CD4-positive, alpha-beta T cell treated with Interleukin-21 for 1 hour (primary cell): ENCODE measurements around the gene LRRC10.

Source experiments
- DNase-seq: peaks from one replicate; pipeline ENCODE4 v3.0.0-alpha.2; 2020

The LRRC10 gene

DNA sequence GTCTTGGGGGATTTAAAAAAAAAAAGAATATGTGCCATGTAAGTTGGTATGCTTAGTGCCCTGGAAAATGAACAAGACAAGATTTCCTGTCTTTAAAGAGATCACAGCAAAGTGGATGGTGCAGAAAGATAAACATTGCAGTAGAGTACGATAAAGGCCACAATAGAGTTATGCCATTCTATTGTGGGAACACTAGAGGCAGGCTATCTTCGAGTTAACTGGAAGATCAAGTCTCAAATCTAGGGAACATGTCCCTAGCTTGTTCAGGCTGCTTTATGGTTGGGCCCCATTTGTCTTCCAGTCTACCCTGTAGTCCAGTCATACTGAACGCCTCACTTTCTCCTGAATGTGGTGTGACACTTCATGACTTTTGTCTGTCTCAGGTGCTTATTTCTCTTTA is 44.1 kb downstream of the LRRC10 start:
- no peak for DNase-seq

DNA sequence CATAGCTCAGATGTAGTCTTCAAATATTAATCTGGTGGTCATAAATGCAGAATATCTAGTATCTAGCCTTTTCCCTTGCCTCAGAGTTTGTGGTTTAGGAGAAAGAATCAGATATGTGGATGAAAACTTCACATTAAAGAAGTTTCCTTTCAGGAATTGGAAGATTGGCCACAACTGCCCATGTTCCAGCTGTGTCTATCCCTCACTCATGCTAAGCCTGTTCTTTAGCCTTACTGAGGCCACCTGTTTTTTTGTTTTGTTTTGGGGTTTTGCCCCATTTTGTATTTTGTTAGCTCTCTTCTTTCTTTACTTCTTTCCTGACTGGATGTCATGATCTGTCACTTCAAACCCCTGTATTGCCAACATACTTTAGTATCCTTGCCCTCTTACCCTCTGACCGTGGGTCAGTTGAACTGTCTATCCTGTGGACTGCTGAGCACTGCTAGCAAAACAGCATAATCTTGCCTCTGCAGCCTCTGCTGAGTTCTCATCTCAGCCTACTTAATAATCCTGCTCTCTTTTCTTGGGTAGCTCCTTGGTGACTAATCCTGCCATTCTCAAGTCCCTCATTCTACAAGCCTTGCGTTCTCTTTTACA is 47.4 kb downstream of the LRRC10 start:
- DNase-seq = no peak
